Aorta (tissue), 5 donors: ENCODE results near the gene POU4F1. TPM values are rescaled to one million over a fixed set of nuclear protein-coding genes. Genes with fewer than 3 reads are reported as not detected.

ENCODE experiments used
- ATAC-seq: fragments of 200-7000 bp; cut with Tn5 transposase; one replicate; pipeline ENCODE4 v1.9.1; 2022; ENCODE audit warnings: moderate library complexity; ENCODE audit not compliant: low FRiP score
- DNase-seq, 2 donors: peaks; one replicate each; pipeline ENCODE4 v3.0.0-alpha.2; 2020
- H3K27ac ChIP-seq, 2 donors: one replicate each; pipeline ENCODE4 v1.5.1; 2013; ENCODE audit warnings: low read length in 2 of 2, mild to moderate bottlenecking in 2 of 2, moderate library complexity in 2 of 2, control low read depth in 1 of 2, inconsistent platforms in 1 of 2, low read depth in 1 of 2
- H3K27me3 ChIP-seq, 2 donors: one replicate each; pipeline ENCODE4 v1.6.1; 2013; ENCODE audit warnings: control low read depth in 1 of 2, low read length in 1 of 2, mild to moderate bottlenecking in 1 of 2, moderate library complexity in 1 of 2; ENCODE audit not compliant: insufficient read depth in 2 of 2, control insufficient read depth in 1 of 2
- H3K36me3 ChIP-seq, 2 donors: one replicate each; pipeline ENCODE4 v1.6.1; 2013; ENCODE audit warnings: control low read depth in 1 of 2, low read length in 1 of 2, mild to moderate bottlenecking in 1 of 2; ENCODE audit not compliant: insufficient read depth in 2 of 2, control insufficient read depth in 1 of 2
- H3K4me1 ChIP-seq, 2 donors: one replicate each; pipeline ENCODE4 v1.6.1; 2013; ENCODE audit warnings: low read length in 2 of 2, control low read depth in 1 of 2, mild to moderate bottlenecking in 1 of 2, moderate library complexity in 1 of 2; ENCODE audit not compliant: insufficient read depth in 2 of 2, control insufficient read depth in 1 of 2
- H3K4me3 ChIP-seq, 2 donors: one replicate each; pipeline ENCODE4 v1.5.1; 2013; ENCODE audit warnings: low read length in 2 of 2, control low read depth in 1 of 2, mild to moderate bottlenecking in 1 of 2
- H3K9me3 ChIP-seq: one replicate; pipeline ENCODE4 v1.6.1; 2013; ENCODE audit warnings: mild to moderate bottlenecking, low read length; ENCODE audit not compliant: control insufficient read depth
- WGBS, 2 donors: extraction: QIAGEN DNeasy Blood & Tissue Kit; methylation state at CpG; one replicate each; pipeline ENCODE4 v1.1.7; 2013; 5-methylcytosine and 5-hydroxymethylcytosine counted together
- intact Hi-C, 2 donors: fragments of 100-400 bp; cut with DNase I; formaldehyde crosslinking; loops; one replicate each; pipeline versions ENCODE4 v1.14.2 to v1.15.0; 2022
- polyA plus RNA-seq, 2 donors: library from polyadenylated mRNA; stranded (reverse); fragments of 200-250 nt; gene quantifications; one replicate each; pipeline ENCODE4 v1.2.3, GENCODE V29; 2013
- total RNA-seq, 2 donors: library from RNA; stranded (reverse); fragmentation: NEBNext Ultra II Directional; extraction: Animal tissue kit (Norgen Biotek cat#: 25700); gene quantifications; one replicate each; pipeline ENCODE4 v1.2.1, GENCODE V29; 2021
- donor health status: healthy with polysubstance abuse.
- donor health status: Bipolar disorder and iron deficiency.
- donor health status: DM: no; HTN: no; CAD: no.
- donor health status: DM: no; HTN: no; CAD: no.
- donor health status: DM: yes; HTN: yes; CAD: no.

POU4F1 gene
- total and polyA plus RNA-seq, 4 donors = 0.45 to 2.3 TPM; not detected in 2

DNA sequence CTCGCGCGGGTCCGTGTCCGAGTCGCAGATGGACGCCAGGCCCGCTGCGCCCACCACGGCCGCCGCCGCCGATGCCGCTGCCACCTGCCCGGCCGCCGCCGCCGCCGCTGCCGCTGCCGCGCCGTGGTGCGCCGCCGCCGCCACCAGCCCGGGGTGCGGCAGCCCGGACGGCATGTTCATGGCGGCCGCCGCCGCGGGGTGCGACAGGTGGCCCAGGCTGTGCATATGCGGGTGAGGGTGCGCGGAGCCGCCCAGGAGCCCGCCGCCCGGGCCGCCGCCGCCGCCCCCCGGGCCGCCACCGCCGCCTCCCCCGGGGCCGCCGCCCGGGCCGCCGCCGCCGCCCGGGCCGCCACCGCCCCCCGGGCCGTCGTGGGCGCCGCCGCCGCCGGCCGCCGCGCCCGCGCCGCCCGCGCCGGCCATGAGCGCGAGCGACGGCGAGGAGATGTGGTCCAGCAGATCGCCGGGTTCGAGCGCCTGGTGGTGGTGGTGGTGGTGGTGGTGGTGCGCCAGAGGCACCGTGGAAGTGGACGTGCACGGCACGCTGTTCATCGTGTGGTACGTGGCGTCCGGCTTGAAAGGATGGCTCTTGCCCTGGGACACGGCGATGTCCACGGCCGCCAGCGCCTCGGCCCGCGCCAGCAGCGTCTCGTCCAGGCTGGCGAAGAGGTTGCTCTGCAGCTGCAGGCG, 1.3 kb downstream of the POU4F1 start:
- Histone ChIP-seq H3K27ac (no peak overlapping the region), H3K36me3 (no peaks in the 10 kb centered on the region), H3K27me3 (peaks cover 0 to 3% of the 10 kb centered on the region in 2 donors), H3K9me3 (no peaks in the 10 kb centered on the region), H3K4me1 (no peaks in the 10 kb centered on the region), H3K4me3 (no peak overlapping the region)
- 3 to 4% methylated on average over 37 to 112 of the region's 112 CpGs for WGBS, 2 donors
- ATAC-seq (no peak), DNase-seq (no peak)
- intact Hi-C loops = loop anchor here in 1 of 2 donors (10.0 kb wide), 1 partner anchor 53 kb away; the partner anchor contains the start of gene OBI1

DNA sequence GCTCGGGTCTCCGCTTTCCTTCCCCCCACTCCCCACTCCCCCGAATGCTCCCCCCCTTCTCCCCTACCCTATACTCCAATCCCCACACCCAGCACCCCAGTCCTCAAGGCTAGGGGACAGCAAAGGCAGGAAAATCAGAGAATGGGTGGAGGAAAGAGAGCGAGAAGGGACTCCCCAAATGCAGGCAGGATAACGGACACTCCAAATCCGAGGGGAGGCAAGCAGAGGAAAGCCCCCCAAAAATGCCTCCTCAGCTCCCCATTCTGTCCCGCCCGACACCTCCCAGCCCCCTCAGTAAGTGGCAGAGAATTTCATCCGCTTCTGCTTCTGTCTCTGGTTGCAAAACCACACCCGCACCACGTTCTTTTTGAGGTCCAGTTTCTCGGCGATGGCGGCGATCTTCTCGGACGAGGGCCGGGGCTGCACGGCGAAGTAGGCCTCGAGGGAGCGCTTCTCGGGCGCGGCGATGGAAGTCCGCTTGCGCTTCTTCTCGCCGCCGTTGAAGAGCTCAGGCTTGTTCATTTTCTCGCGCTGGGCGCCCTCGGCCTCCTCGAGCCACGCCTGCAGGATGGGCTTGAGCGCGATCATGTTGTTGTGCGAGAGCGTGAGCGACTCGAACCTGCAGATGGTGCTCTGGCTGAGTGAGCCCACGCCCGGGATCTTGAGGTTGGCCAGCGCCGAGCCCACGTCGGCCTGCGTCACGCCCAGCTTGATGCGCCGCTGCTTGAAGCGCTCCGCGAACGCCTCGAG, 2.1 kb downstream of the POU4F1 start:
- H3K27ac ChIP-seq = no peak overlapping the region
- no peaks in the 10 kb centered on the region for H3K9me3 ChIP-seq
- ATAC-seq (no peak), DNase-seq (no peak)
- H3K4me3 ChIP-seq = no peak overlapping the region
- H3K4me1 ChIP-seq = no peaks in the 10 kb centered on the region
- 5% methylated on average over 56 to 58 of the region's 58 CpGs for WGBS, 2 donors
- H3K36me3 ChIP-seq = no peaks in the 10 kb centered on the region
- peaks cover 0 to 4% of the 10 kb centered on the region in 2 donors for H3K27me3 ChIP-seq
- intact Hi-C loops = loop anchor here in 1 of 2 donors (10.0 kb wide), 1 partner anchor 54 kb away; the partner anchor contains the start of gene OBI1

DNA sequence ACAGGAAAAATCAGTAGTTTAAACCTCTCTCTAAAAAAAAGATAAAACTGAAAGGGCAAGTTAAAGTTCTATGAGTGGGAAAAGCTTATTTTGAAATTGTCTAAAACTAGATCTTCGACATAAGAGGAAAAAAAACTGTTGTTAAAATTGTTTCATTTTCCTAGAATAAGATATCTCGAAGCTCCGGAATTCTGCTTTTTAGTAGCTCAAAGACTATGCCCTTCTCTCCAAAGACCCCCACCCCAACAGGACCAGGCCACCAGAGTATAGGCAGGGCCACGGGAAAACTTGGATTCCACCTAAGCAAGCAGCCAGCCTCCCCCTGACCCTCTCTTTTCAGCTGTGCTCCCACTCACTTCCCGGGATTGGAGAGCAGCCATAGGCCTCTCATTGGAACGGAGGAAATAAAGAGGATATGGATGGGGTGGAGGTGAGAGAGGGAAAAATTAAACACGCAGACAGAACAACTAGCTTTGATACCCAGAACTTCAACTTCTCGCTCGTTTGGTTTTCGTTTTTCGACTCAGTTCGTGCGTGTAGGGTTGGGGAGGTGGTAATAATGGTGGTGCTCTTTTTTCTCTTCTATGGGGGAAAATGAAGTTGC, 3.0 kb downstream of the POU4F1 start:
- DNase-seq (no peak), ATAC-seq (no peak)
- H3K9me3 ChIP-seq = no peaks in the 10 kb centered on the region
- H3K4me1 ChIP-seq = no peaks in the 10 kb centered on the region
- no peak overlapping the region for H3K4me3 ChIP-seq
- H3K27me3 ChIP-seq = peaks cover 0 to 3% of the 10 kb centered on the region in 2 donors
- no peak overlapping the region for H3K27ac ChIP-seq
- WGBS, 2 donors = 21 to 22% methylated on average over 13 of the region's 13 CpGs
- no peaks in the 10 kb centered on the region for H3K36me3 ChIP-seq
- intact Hi-C loops = loop anchor here in 1 of 2 donors (10.0 kb wide), 1 partner anchor 54 kb away; the partner anchor contains the start of gene OBI1

DNA sequence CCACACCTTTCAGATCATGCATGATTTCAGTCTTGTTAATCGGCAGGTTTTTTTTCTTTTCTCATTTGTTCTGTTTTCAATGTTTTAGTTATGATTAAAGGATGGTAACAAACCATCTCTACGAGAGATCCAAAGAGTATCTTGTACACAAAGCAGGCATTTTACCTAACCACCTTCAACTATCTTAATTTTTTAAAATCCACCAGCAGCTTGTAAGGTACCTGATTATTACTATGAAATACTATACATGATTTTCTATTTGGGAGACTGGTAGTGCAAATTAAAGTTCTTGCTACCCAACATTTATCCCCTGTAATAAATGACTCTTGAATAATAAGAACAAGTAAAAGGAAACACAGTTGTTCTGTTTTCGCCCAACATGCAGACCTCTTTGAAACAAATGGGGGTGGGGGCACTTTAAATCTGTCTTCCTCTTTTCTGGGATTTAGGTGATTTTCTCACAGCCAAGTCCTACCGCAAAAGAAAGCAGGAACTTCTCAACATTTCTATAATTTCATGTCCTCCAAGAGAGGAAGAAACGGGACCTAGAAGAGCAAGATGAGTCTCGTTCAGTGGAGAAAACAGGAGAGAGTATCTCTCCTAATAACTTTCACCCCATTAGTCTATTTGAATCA, 3.6 kb downstream of the POU4F1 start:
- no peaks in the 10 kb centered on the region for H3K9me3 ChIP-seq
- no peak overlapping the region for H3K27ac ChIP-seq
- no peak for ATAC-seq
- intact Hi-C loops = loop anchor here in 1 of 2 donors (10.0 kb wide), 1 partner anchor 55 kb away; the partner anchor contains the start of gene OBI1
- no peaks in the 10 kb centered on the region for H3K4me1 ChIP-seq
- WGBS, 2 donors = 21 to 22% methylated on average over 6 of the region's 6 CpGs
- no peak for DNase-seq
- H3K36me3 ChIP-seq = no peaks in the 10 kb centered on the region
- H3K4me3 ChIP-seq = no peak overlapping the region
- H3K27me3 ChIP-seq = peaks cover 0 to 4% of the 10 kb centered on the region in 2 donors

DNA sequence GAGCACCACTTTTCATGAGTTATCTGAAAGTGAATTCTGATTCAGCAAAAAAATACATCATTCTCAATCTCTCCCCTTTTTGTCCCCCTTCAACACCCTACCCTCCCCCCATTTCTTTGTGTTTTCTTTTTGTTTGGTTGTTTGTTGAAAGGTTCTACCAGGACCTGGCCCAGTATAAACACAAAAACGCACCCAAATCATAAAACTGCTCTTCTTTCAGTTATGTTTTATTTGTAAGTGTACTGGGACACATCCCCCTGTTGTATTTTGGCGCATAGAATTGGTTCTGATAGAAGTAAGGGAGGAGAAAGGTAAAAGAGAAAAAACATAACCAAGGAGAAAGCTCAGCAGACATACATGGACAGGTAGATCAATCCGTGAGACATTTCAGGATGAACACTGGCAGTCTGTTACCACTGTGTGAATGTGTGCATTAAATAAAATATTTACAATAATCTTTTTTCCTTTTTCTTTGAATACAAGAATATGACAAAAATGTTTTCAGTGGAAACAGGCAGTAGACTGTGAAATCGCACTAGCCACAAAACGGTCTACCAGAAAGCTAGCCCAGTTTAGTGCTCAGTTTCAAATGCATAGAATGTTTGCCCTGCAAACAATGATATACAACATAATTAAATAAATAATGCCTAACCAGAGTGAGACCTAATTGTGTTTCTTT, 4.2 kb downstream of the POU4F1 start:
- 14 to 22% methylated on average over 5 of the region's 5 CpGs for WGBS, 2 donors
- H3K36me3 ChIP-seq = no peaks in the 10 kb centered on the region
- no peak for ATAC-seq
- intact Hi-C loops = no loop called here
- no peaks in the 10 kb centered on the region for H3K4me1 ChIP-seq
- no peaks in the 10 kb centered on the region for H3K9me3 ChIP-seq
- H3K4me3 ChIP-seq = no peak overlapping the region
- H3K27me3 ChIP-seq = peaks cover 0 to 4% of the 10 kb centered on the region in 2 donors
- no peak for DNase-seq
- no peak overlapping the region for H3K27ac ChIP-seq

DNA sequence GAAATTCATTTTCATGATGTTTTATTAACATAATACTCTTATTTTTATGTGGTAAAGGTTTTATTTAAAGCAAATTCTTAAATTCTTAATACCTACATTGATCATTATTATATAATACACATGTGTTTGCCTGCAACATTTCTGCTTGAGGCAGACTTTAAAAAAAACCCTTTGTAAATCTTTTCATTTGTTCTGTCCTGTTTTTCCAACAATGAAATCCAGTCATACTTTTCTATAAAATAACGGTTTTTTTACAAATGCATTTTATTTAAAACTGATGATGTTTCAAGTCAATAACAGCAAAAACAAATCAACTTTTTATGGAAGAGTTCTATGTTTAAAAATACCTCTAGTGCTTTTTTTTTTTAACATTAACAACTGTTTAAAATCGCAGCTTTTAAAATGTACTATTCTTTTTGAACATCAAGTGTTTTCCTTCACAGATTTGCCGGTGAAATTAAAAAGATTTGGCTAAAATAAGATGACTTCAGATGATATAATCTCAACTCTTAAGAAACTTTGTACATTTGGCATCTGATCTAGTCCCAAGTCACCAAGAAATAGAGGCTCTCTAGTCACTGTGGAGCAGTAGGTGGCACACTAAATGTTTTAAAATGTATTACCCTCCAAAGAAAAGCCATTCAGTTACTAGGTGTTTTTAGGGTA, 5.1 kb downstream of the POU4F1 start:
- no peak overlapping the region for H3K4me3 ChIP-seq
- DNase-seq (no peak), ATAC-seq (no peak)
- no peaks in the 10 kb centered on the region for H3K36me3 ChIP-seq
- H3K4me1 ChIP-seq = no peaks in the 10 kb centered on the region
- intact Hi-C loops = no loop called here
- peaks cover 0 to 4% of the 10 kb centered on the region in 2 donors for H3K27me3 ChIP-seq
- no peak overlapping the region for H3K27ac ChIP-seq
- WGBS, 2 donors = 21 to 27% methylated on average over 3 of the region's 3 CpGs
- H3K9me3 ChIP-seq = no peaks in the 10 kb centered on the region

DNA sequence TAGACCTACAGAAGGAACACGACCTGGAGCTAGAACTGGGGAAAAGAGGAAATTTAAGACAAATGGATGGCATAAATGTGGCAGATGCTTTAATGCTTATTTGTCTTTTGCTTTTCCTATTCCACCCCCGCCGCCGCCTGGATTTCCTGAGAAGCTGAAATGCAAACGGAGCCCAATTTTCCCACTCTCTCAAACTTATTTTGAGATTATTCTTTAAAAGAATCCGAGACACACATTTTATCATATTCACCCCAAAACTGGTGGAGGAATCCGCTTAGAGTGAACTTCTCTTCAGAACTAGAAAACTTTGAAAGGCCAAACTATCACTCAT, 5.8 kb downstream of the POU4F1 start:
- H3K36me3 ChIP-seq = no peaks in the 10 kb centered on the region
- WGBS, 2 donors = 16 to 27% methylated on average over 7 of the region's 7 CpGs
- H3K27ac ChIP-seq = no peak overlapping the region
- H3K4me1 ChIP-seq = no peaks in the 10 kb centered on the region
- no peak for ATAC-seq
- DNase-seq = no peak
- peaks cover 0 to 4% of the 10 kb centered on the region in 2 donors for H3K27me3 ChIP-seq
- H3K4me3 ChIP-seq = no peak overlapping the region
- no peaks in the 10 kb centered on the region for H3K9me3 ChIP-seq
- intact Hi-C loops = no loop called here
